GM12878 (cell line): ENCODE results near the gene PTX4. TPM values are rescaled to one million over a fixed set of nuclear protein-coding genes. Genes with fewer than 3 reads are reported as not detected.

Experiments used
- ATAC-seq: fragments of 200-7000 bp; cut with Tn5 transposase; 3 replicates; pipeline ENCODE4 v1.9.1; 2020; ENCODE audit warnings: mild to moderate bottlenecking, moderate library complexity
- BruUV-seq: library from RNA; stranded (reverse); fragments of 400-500 nt; replicated peaks from 2 replicates; lab custom pipeline; 2021; lab: Mats Ljungman, UMichigan
- CTCF ChIA-PET: fragments of 300-600 bp; sonication (Branson Sonifier 250); formaldehyde crosslinking; extraction: SDS; loops from one replicate; lab custom pipeline; 2021; ENCODE audit warnings: inconsistent platforms; lab: Yijun Ruan, JAX
- POLR2A ChIA-PET: fragments of 350-600 bp; formaldehyde crosslinking; extraction: SDS; loops from one replicate; lab custom pipeline; 2021; ENCODE audit warnings: inconsistent platforms; lab: Charles Lee
- RAD21 ChIA-PET: fragments of 300-600 bp; sonication (Branson Sonifier 250); formaldehyde crosslinking; loops from one replicate; lab custom pipeline; 2023; ENCODE audit warnings: antibody characterized with exemption; ENCODE audit not compliant: unreplicated experiment; lab: Charles Lee
- SMC1A ChIA-PET: fragments of 300-600 bp; sonication (Branson Sonifier 250); formaldehyde crosslinking; loops from one replicate; lab custom pipeline; 2023; ENCODE audit not compliant: unreplicated experiment, uncharacterized antibody; lab: Charles Lee
- DNase-seq: peaks from one replicate; pipeline ENCODE4 v3.0.0-alpha.2; 2011; ENCODE audit warnings: low read depth, low spot score
- FAIRE-seq: peaks from 3 replicates; lab custom pipeline; 2011; peaks lifted over from hg19 to GRCh38; lab: Jason Lieb, UNC
- H2AFZ ChIP-seq: 2 replicates; pipeline ENCODE4 v1.6.0; 2011; ENCODE audit warnings: low read depth, low read length, control low read depth; ENCODE audit not compliant: control insufficient read depth
- H3K27ac ChIP-seq: 2 replicates; pipeline ENCODE4 v1.5.1; 2011; ENCODE audit warnings: control low read depth; ENCODE audit not compliant: control insufficient read depth, insufficient read depth
- H3K27me3 ChIP-seq, 2 experiments: replicated peaks in 1 of 2; 2 replicates each; pipeline versions ENCODE4 v1.6.0 to v1.6.1; 2011; ENCODE audit warnings: low read length in 1 of 2; ENCODE audit not compliant: control insufficient read depth in 2 of 2, insufficient read depth in 2 of 2
- H3K36me3 ChIP-seq, 2 experiments: 2 replicates each; pipeline ENCODE4 v1.5.1; 2011; ENCODE audit warnings: low read length in 1 of 2; ENCODE audit not compliant: control insufficient read depth in 2 of 2, insufficient read depth in 2 of 2
- H3K4me1 ChIP-seq: 2 replicates; pipeline ENCODE4 v1.6.1; 2011; ENCODE audit warnings: mild to moderate bottlenecking, low read length, moderate library complexity, mixed read lengths; ENCODE audit not compliant: control insufficient read depth, insufficient read depth
- H3K4me2 ChIP-seq: 2 replicates; pipeline ENCODE4 v1.6.0; 2011; ENCODE audit warnings: control low read depth; ENCODE audit not compliant: control insufficient read depth, insufficient read depth
- H3K4me3 ChIP-seq: fragments of 200-600 bp; sonication (generic); 2 replicates; pipeline ENCODE4 v1.5.1; 2016
- H3K79me2 ChIP-seq: 2 replicates; pipeline ENCODE4 v1.6.0; 2011; ENCODE audit warnings: low read length; ENCODE audit not compliant: control insufficient read depth, insufficient read depth
- H3K9ac ChIP-seq: 2 replicates; pipeline ENCODE4 v1.8.0; 2011; ENCODE audit warnings: low read length, control low read depth, mixed read lengths; ENCODE audit not compliant: control insufficient read depth, insufficient read depth
- H3K9me3 ChIP-seq: replicated peaks from 3 replicates; pipeline ENCODE4 v1.5.1; 2011; ENCODE audit warnings: mild to moderate bottlenecking, low read length; ENCODE audit not compliant: control insufficient read depth, insufficient read depth
- H4K20me1 ChIP-seq: 2 replicates; pipeline ENCODE4 v1.6.0; 2011; ENCODE audit not compliant: control insufficient read depth, insufficient read depth
- CHD1 ChIP-seq: IDR thresholded peaks from 2 replicates; pipeline ENCODE4 v1.6.1; 2012; ENCODE audit warnings: low read depth, low read length, improper control_type of control experiment
- CREM ChIP-seq: IDR thresholded peaks from 2 replicates; pipeline ENCODE4 v1.6.1; 2014; ENCODE audit warnings: antibody characterized with exemption, low read depth
- DPF2 ChIP-seq: fragments of 450-650 bp; IDR thresholded peaks from 2 replicates; pipeline ENCODE4 v1.6.1; 2017; ENCODE audit warnings: mild to moderate bottlenecking
- FOXM1 ChIP-seq: IDR thresholded peaks from 2 replicates; pipeline ENCODE4 v1.6.1; 2012; ENCODE audit warnings: low read depth, mild to moderate bottlenecking, inconsistent platforms, low read length, moderate library complexity
- NFXL1 ChIP-seq: fragments of 450-650 bp; IDR thresholded peaks from 2 replicates; pipeline ENCODE4 v1.6.1; 2017; ENCODE audit warnings: antibody characterized with exemption, mild to moderate bottlenecking, borderline replicate concordance
- POU2F2 ChIP-seq: IDR thresholded peaks from 3 replicates; pipeline ENCODE4 v1.6.1; 2011; ENCODE audit warnings: low read depth, mild to moderate bottlenecking, low read length, borderline replicate concordance
- SMAD1 ChIP-seq: fragments of 450-650 bp; IDR thresholded peaks from 2 replicates; pipeline ENCODE4 v1.6.1; 2018; ENCODE audit warnings: mild to moderate bottlenecking, low read depth; ENCODE audit not compliant: partially characterized antibody
- SMAD5 ChIP-seq: IDR thresholded peaks from 2 replicates; pipeline ENCODE4 v1.6.1; 2016; ENCODE audit warnings: antibody characterized with exemption, low read depth
- SREBF1 ChIP-seq: IDR thresholded peaks from 2 replicates; pipeline ENCODE4 v1.6.1; 2012; ENCODE audit warnings: mild to moderate bottlenecking, low read length
- WRNIP1 ChIP-seq: IDR thresholded peaks from 2 replicates; pipeline ENCODE4 v1.6.1; 2011; ENCODE audit warnings: low read depth, low read length, improper control_type of control experiment, borderline replicate concordance
- ZNF217 ChIP-seq: fragments of 450-650 bp; IDR thresholded peaks from 2 replicates; pipeline ENCODE4 v1.6.1; 2017; ENCODE audit warnings: antibody characterized with exemption, mild to moderate bottlenecking
- WGBS: methylation state at CpG from one replicate; pipeline ENCODE4 v1.1.6; 2016; ENCODE audit warnings: low lambda C conversion rate; ENCODE audit not compliant: insufficient replicate concordance, insufficient coverage; ENCODE audit errors: missing lambda C conversion rate; 5-methylcytosine and 5-hydroxymethylcytosine counted together
- in situ Hi-C: fragments of 300-500 bp; cut with MboI; formaldehyde crosslinking; loops from 9 replicates; pipeline ENCODE4 v1.14.3; 2018; ENCODE audit warnings: mixed read lengths
- intact Hi-C: fragments of 100-400 bp; cut with micrococcal nuclease; formaldehyde crosslinking; loops from one replicate; pipeline ENCODE4 v1.14.2; 2022; ENCODE audit not compliant: unreplicated experiment
- polyA plus RNA-seq, 11 experiments: library from polyadenylated mRNA; depleted of rRNA in 4 of 11; unstranded in 6 of 11; stranded (reverse) in 5 of 11; fragments of >200 nt; fragmentation: Nextera tagmentation in 4 of 11; fragmentation: Illumina TruSeq in 1 of 11; extraction: Ambion mirVana in 4 of 11; extraction: Trizol in 1 of 11; gene quantifications; 1 replicate in 1 of 11; 2 replicates in 10 of 11; pipeline versions ENCODE4 v1.2.1 to v1.2.3, GENCODE V29; 2011 to 2016; ENCODE audit warnings: inconsistent platforms in 2 of 11, missing spikeins in 2 of 11, low read depth in 1 of 11
- total RNA-seq, 4 experiments: library from RNA; depleted of rRNA in 3 of 4; stranded (reverse); fragments of >200 nt in 3 of 4; fragmentation: Illumina TruSeq in 1 of 4; extraction: Trizol in 1 of 4; gene quantifications; 2 replicates each; pipeline versions ENCODE4 v1.2.1 to v1.2.3, GENCODE V29; 2013 to 2021
- TF ChIP-seq, protein P1 (sequence below): fragments of 450-650 bp; IDR thresholded peaks from 2 replicates; pipeline ENCODE4 v1.6.1; 2018; ENCODE audit warnings: mild to moderate bottlenecking, low read depth, moderate library complexity; ENCODE audit not compliant: partially characterized antibody
- TF ChIP-seq, protein P2 (sequence below): fragments of 450-650 bp; IDR thresholded peaks from 2 replicates; pipeline ENCODE4 v1.6.1; 2017; ENCODE audit warnings: mild to moderate bottlenecking, moderate library complexity

The PTX4 gene
- total and polyA plus RNA-seq, 10 of the 15 experiments (the other 5 are each of a cell fraction or from before 2014, with no cell fraction given), result not detected

DNA sequence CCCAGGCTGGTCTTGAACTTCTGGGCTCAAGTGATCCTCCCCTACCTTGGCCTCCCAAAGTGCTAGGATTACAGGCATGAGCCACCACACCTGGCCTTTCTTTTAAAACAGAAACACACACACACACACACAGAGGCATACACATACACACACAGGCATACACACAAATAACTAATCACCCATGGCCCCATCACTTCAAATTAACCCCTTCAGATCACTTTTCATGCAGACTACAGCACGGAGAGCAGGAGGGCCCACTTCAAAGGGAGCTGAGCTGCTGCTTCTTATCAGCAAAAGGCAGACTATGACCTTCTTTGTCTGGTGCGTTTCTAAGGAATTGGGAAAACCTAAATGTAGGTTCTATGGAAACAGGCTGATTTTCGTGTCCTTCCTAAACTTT is 15.8 kb downstream of the PTX4 start:
- Histone ChIP-seq H3K9me3 (no peaks in the 10 kb centered on the region), H3K27me3 (no peaks in the 10 kb centered on the region), H3K4me1 (peaks cover 20% of the 10 kb centered on the region), H4K20me1 (no peaks in the 10 kb centered on the region), H3K27ac (no peak overlapping the region), H3K4me2 (0 out of 2 replicates have a peak overlapping the region, but pooled peaks have one; percentile 96), H3K36me3 (no peaks in the 10 kb centered on the region), H3K9ac (no peak overlapping the region), H2AFZ (no peak overlapping the region), H3K4me3 (no peak overlapping the region), H3K79me2 (peaks cover 53% of the 10 kb centered on the region)
- DNase-seq (no peak), ATAC-seq (no peak), FAIRE-seq (no peak)
- in situ Hi-C loops, result no loop called here
- no TSS peak for BruUV-seq
- ChIA-PET SMC1A (no interaction called here), POLR2A (interaction anchor here (0.6 to 1.1 kb wide), 6 partner anchors 9 to 731 kb away, joined by 3 to 9 read pairs (median 4); no protein-coding TSS in a partner anchor), CTCF (no interaction called here), RAD21 (interaction anchor here (0.7 kb wide), 2 partner anchors 257 to 306 kb away, joined by 3 to 4 read pairs; no protein-coding TSS in a partner anchor)
- intact Hi-C loops, result loop anchor here (5.0 kb wide), 1 partner anchor 51 kb away; the partner anchor contains the start of gene UQCC4
- TF ChIP-seq POU2F2, result no peak
- no peak for TF ChIP-seq SMAD5
- TF ChIP-seq CHD1, result no peak
- TF ChIP-seq SMAD1, result no peak
- TF ChIP-seq, protein P1, sequence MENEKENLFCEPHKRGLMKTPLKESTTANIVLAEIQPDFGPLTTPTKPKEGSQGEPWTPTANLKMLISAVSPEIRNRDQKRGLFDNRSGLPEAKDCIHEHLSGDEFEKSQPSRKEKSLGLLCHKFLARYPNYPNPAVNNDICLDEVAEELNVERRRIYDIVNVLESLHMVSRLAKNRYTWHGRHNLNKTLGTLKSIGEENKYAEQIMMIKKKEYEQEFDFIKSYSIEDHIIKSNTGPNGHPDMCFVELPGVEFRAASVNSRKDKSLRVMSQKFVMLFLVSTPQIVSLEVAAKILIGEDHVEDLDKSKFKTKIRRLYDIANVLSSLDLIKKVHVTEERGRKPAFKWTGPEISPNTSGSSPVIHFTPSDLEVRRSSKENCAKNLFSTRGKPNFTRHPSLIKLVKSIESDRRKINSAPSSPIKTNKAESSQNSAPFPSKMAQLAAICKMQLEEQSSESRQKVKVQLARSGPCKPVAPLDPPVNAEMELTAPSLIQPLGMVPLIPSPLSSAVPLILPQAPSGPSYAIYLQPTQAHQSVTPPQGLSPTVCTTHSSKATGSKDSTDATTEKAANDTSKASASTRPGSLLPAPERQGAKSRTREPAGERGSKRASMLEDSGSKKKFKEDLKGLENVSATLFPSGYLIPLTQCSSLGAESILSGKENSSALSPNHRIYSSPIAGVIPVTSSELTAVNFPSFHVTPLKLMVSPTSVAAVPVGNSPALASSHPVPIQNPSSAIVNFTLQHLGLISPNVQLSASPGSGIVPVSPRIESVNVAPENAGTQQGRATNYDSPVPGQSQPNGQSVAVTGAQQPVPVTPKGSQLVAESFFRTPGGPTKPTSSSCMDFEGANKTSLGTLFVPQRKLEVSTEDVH, result no peak
- no peak for TF ChIP-seq NFXL1
- no peak for TF ChIP-seq CREM
- TF ChIP-seq SREBF1, result no peak
- TF ChIP-seq DPF2, result no peak
- no peak for TF ChIP-seq ZNF217
- TF ChIP-seq WRNIP1, result no peak
- TF ChIP-seq, protein P2, sequence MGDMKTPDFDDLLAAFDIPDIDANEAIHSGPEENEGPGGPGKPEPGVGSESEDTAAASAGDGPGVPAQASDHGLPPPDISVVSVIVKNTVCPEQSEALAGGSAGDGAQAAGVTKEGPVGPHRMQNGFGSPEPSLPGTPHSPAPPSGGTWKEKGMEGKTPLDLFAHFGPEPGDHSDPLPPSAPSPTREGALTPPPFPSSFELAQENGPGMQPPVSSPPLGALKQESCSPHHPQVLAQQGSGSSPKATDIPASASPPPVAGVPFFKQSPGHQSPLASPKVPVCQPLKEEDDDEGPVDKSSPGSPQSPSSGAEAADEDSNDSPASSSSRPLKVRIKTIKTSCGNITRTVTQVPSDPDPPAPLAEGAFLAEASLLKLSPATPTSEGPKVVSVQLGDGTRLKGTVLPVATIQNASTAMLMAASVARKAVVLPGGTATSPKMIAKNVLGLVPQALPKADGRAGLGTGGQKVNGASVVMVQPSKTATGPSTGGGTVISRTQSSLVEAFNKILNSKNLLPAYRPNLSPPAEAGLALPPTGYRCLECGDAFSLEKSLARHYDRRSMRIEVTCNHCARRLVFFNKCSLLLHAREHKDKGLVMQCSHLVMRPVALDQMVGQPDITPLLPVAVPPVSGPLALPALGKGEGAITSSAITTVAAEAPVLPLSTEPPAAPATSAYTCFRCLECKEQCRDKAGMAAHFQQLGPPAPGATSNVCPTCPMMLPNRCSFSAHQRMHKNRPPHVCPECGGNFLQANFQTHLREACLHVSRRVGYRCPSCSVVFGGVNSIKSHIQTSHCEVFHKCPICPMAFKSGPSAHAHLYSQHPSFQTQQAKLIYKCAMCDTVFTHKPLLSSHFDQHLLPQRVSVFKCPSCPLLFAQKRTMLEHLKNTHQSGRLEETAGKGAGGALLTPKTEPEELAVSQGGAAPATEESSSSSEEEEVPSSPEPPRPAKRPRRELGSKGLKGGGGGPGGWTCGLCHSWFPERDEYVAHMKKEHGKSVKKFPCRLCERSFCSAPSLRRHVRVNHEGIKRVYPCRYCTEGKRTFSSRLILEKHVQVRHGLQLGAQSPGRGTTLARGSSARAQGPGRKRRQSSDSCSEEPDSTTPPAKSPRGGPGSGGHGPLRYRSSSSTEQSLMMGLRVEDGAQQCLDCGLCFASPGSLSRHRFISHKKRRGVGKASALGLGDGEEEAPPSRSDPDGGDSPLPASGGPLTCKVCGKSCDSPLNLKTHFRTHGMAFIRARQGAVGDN, result no peak
- TF ChIP-seq FOXM1, result no peak
- WGBS, result 65% methylated on average over 3 of the region's 3 CpGs
